Liver (tissue), 10 donors: ENCODE measurements around the gene SLC45A2. TPM values are rescaled to one million over a fixed set of nuclear protein-coding genes. Genes with fewer than 3 reads are reported as not detected.

Source experiments
- DNase-seq: peaks from one replicate; pipeline ENCODE4 v3.0.0-alpha.2; 2017; ENCODE audit warnings: low spot score
- H3K27ac ChIP-seq, 2 donors: one replicate each; pipeline ENCODE4 v1.7.0; 2013; ENCODE audit warnings: inconsistent platforms in 2 of 2, low read length in 2 of 2, control low read depth in 1 of 2, low read depth in 1 of 2, mild to moderate bottlenecking in 1 of 2
- H3K27me3 ChIP-seq, 4 donors: one replicate each; pipeline versions ENCODE4 v1.6.1 to v1.7.0; 2013; ENCODE audit warnings: low read length in 3 of 4, inconsistent platforms in 1 of 4, mild to moderate bottlenecking in 1 of 4, moderate library complexity in 1 of 4; ENCODE audit not compliant: control insufficient read depth in 4 of 4, insufficient read depth in 4 of 4
- H3K36me3 ChIP-seq, 4 donors: one replicate each; pipeline versions ENCODE4 v1.6.1 to v1.7.0; 2013; ENCODE audit warnings: low read length in 3 of 4, mild to moderate bottlenecking in 3 of 4, low read depth in 1 of 4, moderate library complexity in 1 of 4; ENCODE audit not compliant: control insufficient read depth in 4 of 4, insufficient read depth in 3 of 4
- H3K4me1 ChIP-seq, 4 donors: one replicate each; pipeline versions ENCODE4 v1.6.1 to v1.7.0; 2013; ENCODE audit warnings: low read length in 3 of 4, mild to moderate bottlenecking in 3 of 4, moderate library complexity in 1 of 4; ENCODE audit not compliant: control insufficient read depth in 4 of 4, insufficient read depth in 4 of 4
- H3K4me3 ChIP-seq, 3 donors: one replicate each; pipeline versions ENCODE4 v1.6.1 to v1.7.0; 2013; ENCODE audit warnings: low read length in 3 of 3, control low read depth in 1 of 3, low read depth in 1 of 3, mild to moderate bottlenecking in 1 of 3
- H3K9ac ChIP-seq, 2 donors: one replicate each; pipeline ENCODE4 v1.7.0; 2013; ENCODE audit warnings: low read length in 2 of 2, mild to moderate bottlenecking in 2 of 2, moderate library complexity in 2 of 2, control low read depth in 1 of 2, low read depth in 1 of 2
- H3K9me3 ChIP-seq, 4 donors: one replicate each; pipeline versions ENCODE4 v1.6.1 to v1.7.0; 2013; ENCODE audit warnings: low read length in 3 of 4; ENCODE audit not compliant: control insufficient read depth in 4 of 4
- ATF3 ChIP-seq: IDR thresholded peaks from 2 replicates; pipeline ENCODE4 v1.6.1; 2016; ENCODE audit warnings: antibody characterized with exemption
- CTCF ChIP-seq: fragments of 150-350 bp; IDR thresholded peaks from 2 replicates; pipeline ENCODE4 v1.5.1; 2017; ENCODE audit warnings: improper control_type of control experiment, low read depth, low read length; ENCODE audit not compliant: missing input control
- EGR1 ChIP-seq, 2 donors: IDR thresholded peaks; 2 replicates each; pipeline ENCODE4 v1.6.1; 2016 to 2018; ENCODE audit warnings: antibody characterized with exemption in 2 of 2, low read depth in 2 of 2
- MAX ChIP-seq: IDR thresholded peaks from 2 replicates; pipeline ENCODE4 v1.6.1; 2016; ENCODE audit warnings: antibody characterized with exemption
- NR2F2 ChIP-seq: IDR thresholded peaks from 2 replicates; pipeline ENCODE4 v1.6.1; 2016; ENCODE audit warnings: antibody characterized with exemption
- RAD21 ChIP-seq, 2 donors: IDR thresholded peaks; 2 replicates each; pipeline ENCODE4 v1.6.1; 2016; ENCODE audit warnings: antibody characterized with exemption in 2 of 2, mild to moderate bottlenecking in 2 of 2
- REST ChIP-seq: IDR thresholded peaks from 2 replicates; pipeline ENCODE4 v1.6.1; 2016; ENCODE audit warnings: antibody characterized with exemption, mild to moderate bottlenecking
- RXRA ChIP-seq, 2 donors: IDR thresholded peaks; 2 replicates each; pipeline ENCODE4 v1.6.1; 2017 to 2018; ENCODE audit warnings: antibody characterized with exemption in 2 of 2, mild to moderate bottlenecking in 1 of 2
- WGBS: extraction: QIAGEN DNeasy Blood & Tissue Kit; methylation state at CpG from one replicate; pipeline ENCODE4 v1.1.7; 2013; 5-methylcytosine and 5-hydroxymethylcytosine counted together
- polyA plus RNA-seq, 2 donors: library from polyadenylated mRNA; stranded (reverse) in 1 of 2; unstranded in 1 of 2; fragments of 200-250 nt in 1 of 2; fragments of >200 nt in 1 of 2; fragmentation: Nextera tagmentation in 1 of 2; extraction: Ambion mirVana in 1 of 2; gene quantifications; one replicate each; pipeline versions ENCODE4 v1.2.1 to v1.2.3, GENCODE V29; 2013 to 2015
- small RNA-seq: library from RNA; depleted of rRNA; stranded (forward); fragments of <200 nt; gene quantifications from one replicate; pipeline ENCODE3, GENCODE V24; 2014
- total RNA-seq, 2 donors: library from RNA; depleted of rRNA; stranded (reverse); fragments of >200 nt; gene quantifications; one replicate each; pipeline ENCODE4 v1.2.3, GENCODE V29; 2014
- donor health status: healthy.
- donor health status: healthy.
- donor health status: healthy.
- donor health status: healthy.
- donor health status: healthy.

SLC45A2 gene
- total and polyA plus RNA-seq, 4 donors = 0.01 to 1.3 TPM; not detected in 2

- H3K4me1 ChIP-seq = no peaks in the 10 kb centered on the region
- 87% methylated on average over 2 of the region's 2 CpGs for WGBS
- TF ChIP-seq MAX (no peak), CTCF (no peak), RXRA (IDR thresholded peaks at IDR 0.05) (no peak), NR2F2 (no peak), EGR1 (IDR thresholded peaks at IDR 0.05; ENCODE audit: low read depth in 2 of 2) (no peak), ATF3 (no peak), RAD21 (IDR thresholded peaks at IDR 0.05) (no peak), REST (no peak)
- no peaks in the 10 kb centered on the region for H3K36me3 ChIP-seq
- H3K4me3 ChIP-seq = no peak overlapping the region
- no peak overlapping the region for H3K27ac ChIP-seq
- H3K9ac ChIP-seq = no peak overlapping the region
- H3K27me3 ChIP-seq = no peaks in the 10 kb centered on the region
- H3K9me3 ChIP-seq = peaks cover 0 to 15% (median 2%) of the 10 kb centered on the region in 4 donors
- DNase-seq = no peak
These were observed 81.4 kb downstream of the SLC45A2 start for GRCh38 chr5:33903118-33903517.

GRCh38 chr5:33901156-33901555 lies 83.3 kb downstream of the SLC45A2 start:
- TF ChIP-seq ATF3 = no peak
- no peak overlapping the region for H3K27ac ChIP-seq
- no peak for DNase-seq
- H3K36me3 ChIP-seq = no peaks in the 10 kb centered on the region
- H3K4me3 ChIP-seq = no peak overlapping the region
- WGBS = 37% methylated on average over 1 of the region's 1 CpG
- H3K4me1 ChIP-seq = no peaks in the 10 kb centered on the region
- H3K9me3 ChIP-seq = peaks cover 0 to 8% (median 0%) of the 10 kb centered on the region in 4 donors
- H3K9ac ChIP-seq = no peak overlapping the region
- H3K27me3 ChIP-seq = no peaks in the 10 kb centered on the region

Small RNA genes lying within 50 kb of the gene (small RNA-seq; reads per million reads assigned to genes)
- not detected for gene AC139783.1

Other genes with a start within 250 kb of the SLC45A2 start
- 1 to 10 TPM; 3.4 to 6.4 TPM for gene ADAMTS12, start 92.7 kb downstream of the SLC45A2 start, total RNA-seq
- 1 to 10 TPM in 1 of 2 donors, under 1 TPM in 1; 0.49 to 1.2 TPM for gene ADAMTS12, start 92.7 kb downstream of the SLC45A2 start, polyA plus RNA-seq
- gene RXFP3, start 48.3 kb downstream of the SLC45A2 start, total RNA-seq = not detected
- not detected for gene RXFP3, start 48.3 kb downstream of the SLC45A2 start, polyA plus RNA-seq
- gene AMACR, start 23.4 kb upstream of the SLC45A2 start, total RNA-seq = 10 to 100 TPM; 15.6 to 48.5 TPM
- gene AMACR, start 23.4 kb upstream of the SLC45A2 start, polyA plus RNA-seq = 10 to 100 TPM; 27.5 to 35.8 TPM
- 1 to 10 TPM; 3.1 to 6.2 TPM for gene C1QTNF3, start 58.5 kb upstream of the SLC45A2 start, total RNA-seq
- gene C1QTNF3, start 58.5 kb upstream of the SLC45A2 start, polyA plus RNA-seq = 1 to 10 TPM in 1 of 2 donors, under 1 TPM in 1; 0.81 to 1.8 TPM